GM21619 (cell line): ENCODE measurements around the gene CHMP2A.
A peak's percentile ranks its signal among the peaks of the same experiment; 100 is the strongest.

ENCODE experiments used
- ATAC-seq: cut with Tn5 transposase; IDR thresholded peaks from one replicate; pipeline ENCODE4 v1.9.1; 2021; ENCODE audit not compliant: unreplicated experiment

Gene CHMP2A

GRCh38 chr19:58556622-58557220 lies 1.8 kb upstream of the CHMP2A start:
- ATAC-seq: no peak

- no peak for ATAC-seq
Measured at GRCh38 chr19:58555920-58556621, 1.2 kb upstream of the CHMP2A start.

- ATAC-seq: no peak
Measured at GRCh38 chr19:58555369-58555885, 522 bp upstream of the CHMP2A start.

- no peak for ATAC-seq
Measured at GRCh38 chr19:58553799-58554493, 959 bp downstream of the CHMP2A start.

GRCh38 chr19:58552655-58553054 lies 2.2 kb downstream of the CHMP2A start:
- ATAC-seq: no peak

GRCh38 chr19:58551577-58552471 lies 3.1 kb downstream of the CHMP2A start:
- ATAC-seq: no peak

- ATAC-seq: no peak
Measured at GRCh38 chr19:58551123-58551497, 3.8 kb downstream of the CHMP2A start.

- no peak for ATAC-seq
Measured at GRCh38 chr19:58550362-58551122, 4.4 kb downstream of the CHMP2A start.

- no peak for ATAC-seq
Measured at GRCh38 chr19:58549664-58550361, 5.1 kb downstream of the CHMP2A start.

GRCh38 chr19:58548859-58549663 lies 5.8 kb downstream of the CHMP2A start:
- no peak for ATAC-seq

GRCh38 chr19:58547323-58548312 lies 7.3 kb downstream of the CHMP2A start:
- no peak for ATAC-seq

GRCh38 chr19:58546019-58546530 lies 8.8 kb downstream of the CHMP2A start:
- no peak for ATAC-seq

- ATAC-seq: no peak
Measured at GRCh38 chr19:58545286-58546018, 9.5 kb downstream of the CHMP2A start.

- peak; percentile 34 for ATAC-seq
Measured at GRCh38 chr19:58544591-58545285, 10.2 kb downstream of the CHMP2A start.

GRCh38 chr19:58543826-58544590 lies 10.9 kb downstream of the CHMP2A start, which contains the start of gene TRIM28:
Gene TRIM28 (plus strand): TSS chr19:58544064. CDS start chr19:58544758, 694 bp downstream.
- ATAC-seq: peak; percentile 75
